OCI-LY3 (cell line): ENCODE data around the gene CCDC66.

ENCODE experiments used
- CTCF ChIP-seq: fragments of 200-600, 300-600 bp; sonication (generic); IDR thresholded peaks from 2 replicates; pipeline ENCODE4 v1.5.1; 2014; ENCODE audit warnings: antibody characterized with exemption, low read length, low read depth
- EZH2phosphoT487 ChIP-seq: fragments of 200-600 bp; shearing (Covaris generic); IDR thresholded peaks from 2 replicates; pipeline ENCODE4 v1.6.1; 2018; ENCODE audit warnings: antibody characterized with exemption, mixed run types, low read depth

GRCh38 chr3:56611364-56611763, 54.4 kb downstream of the CCDC66 start:
- TF ChIP-seq CTCF (no peak), EZH2phosphoT487 (no peak)
